ENCODE measurements around the gene PRDX1.

The PRDX1 gene

DNA sequence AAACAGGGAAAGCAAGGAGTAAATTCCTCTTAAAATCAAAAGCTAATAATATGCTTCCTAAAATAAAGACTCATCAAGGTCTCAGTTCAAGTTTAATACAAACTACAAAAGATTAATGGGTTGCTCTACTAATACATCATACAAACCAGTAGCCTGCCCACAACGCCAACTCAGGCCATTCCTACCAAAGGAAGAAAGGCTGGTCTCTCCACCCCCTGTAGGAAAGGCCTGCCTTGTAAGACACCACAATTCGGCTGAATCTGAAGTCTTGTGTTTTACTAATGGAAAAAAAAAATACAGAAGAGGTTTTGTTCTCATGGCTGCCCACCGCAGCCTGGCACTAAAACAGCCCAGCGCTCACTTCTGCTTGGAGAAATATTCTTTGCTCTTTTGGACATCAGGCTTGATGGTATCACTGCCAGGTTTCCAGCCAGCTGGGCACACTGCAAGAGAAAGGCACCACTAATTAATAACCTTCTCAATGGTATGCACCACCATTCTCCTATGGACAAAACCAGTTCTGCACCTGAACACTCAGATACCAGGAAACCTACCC, 10.6 kb downstream of the PRDX1 start:
- Histone ChIP-seq H3K36me3 (ENCODE audit: control insufficient read depth in 2 of 2, insufficient read depth in 1 of 2, low read length in 2 of 2) (peaks cover 35 to 89% of the 10 kb centered on the region in 2 experiments), H3K4me1 (ENCODE audit: control insufficient read depth, insufficient read depth, low read length) (no peaks in the 10 kb centered on the region), H3K27ac (ENCODE audit: extremely low read depth, low read depth, low read length) (no peak overlapping the region), H3K4me3 (ENCODE audit: low read depth, low read length) (no peak overlapping the region), H3K9me3 (ENCODE audit: control insufficient read depth, insufficient read depth, low read depth, low read length) (no peaks in the 10 kb centered on the region)
- TF ChIP-seq MYNN (tag by site-specific recombination; IDR thresholded peaks at IDR 0.05; ENCODE audit: borderline replicate concordance) = no peak
- TF ChIP-seq EGR2 (tag by site-specific recombination; IDR thresholded peaks at IDR 0.05; ENCODE audit: low read depth) = no peak
- TF ChIP-seq ZNF19 (tag by site-specific recombination; IDR thresholded peaks at IDR 0.05; ENCODE audit: low read depth) = no peak
- no peak for TF ChIP-seq ZNF335 (tag by site-specific recombination; conservative IDR thresholded peaks at IDR 0.05)
- TF ChIP-seq, protein P1, sequence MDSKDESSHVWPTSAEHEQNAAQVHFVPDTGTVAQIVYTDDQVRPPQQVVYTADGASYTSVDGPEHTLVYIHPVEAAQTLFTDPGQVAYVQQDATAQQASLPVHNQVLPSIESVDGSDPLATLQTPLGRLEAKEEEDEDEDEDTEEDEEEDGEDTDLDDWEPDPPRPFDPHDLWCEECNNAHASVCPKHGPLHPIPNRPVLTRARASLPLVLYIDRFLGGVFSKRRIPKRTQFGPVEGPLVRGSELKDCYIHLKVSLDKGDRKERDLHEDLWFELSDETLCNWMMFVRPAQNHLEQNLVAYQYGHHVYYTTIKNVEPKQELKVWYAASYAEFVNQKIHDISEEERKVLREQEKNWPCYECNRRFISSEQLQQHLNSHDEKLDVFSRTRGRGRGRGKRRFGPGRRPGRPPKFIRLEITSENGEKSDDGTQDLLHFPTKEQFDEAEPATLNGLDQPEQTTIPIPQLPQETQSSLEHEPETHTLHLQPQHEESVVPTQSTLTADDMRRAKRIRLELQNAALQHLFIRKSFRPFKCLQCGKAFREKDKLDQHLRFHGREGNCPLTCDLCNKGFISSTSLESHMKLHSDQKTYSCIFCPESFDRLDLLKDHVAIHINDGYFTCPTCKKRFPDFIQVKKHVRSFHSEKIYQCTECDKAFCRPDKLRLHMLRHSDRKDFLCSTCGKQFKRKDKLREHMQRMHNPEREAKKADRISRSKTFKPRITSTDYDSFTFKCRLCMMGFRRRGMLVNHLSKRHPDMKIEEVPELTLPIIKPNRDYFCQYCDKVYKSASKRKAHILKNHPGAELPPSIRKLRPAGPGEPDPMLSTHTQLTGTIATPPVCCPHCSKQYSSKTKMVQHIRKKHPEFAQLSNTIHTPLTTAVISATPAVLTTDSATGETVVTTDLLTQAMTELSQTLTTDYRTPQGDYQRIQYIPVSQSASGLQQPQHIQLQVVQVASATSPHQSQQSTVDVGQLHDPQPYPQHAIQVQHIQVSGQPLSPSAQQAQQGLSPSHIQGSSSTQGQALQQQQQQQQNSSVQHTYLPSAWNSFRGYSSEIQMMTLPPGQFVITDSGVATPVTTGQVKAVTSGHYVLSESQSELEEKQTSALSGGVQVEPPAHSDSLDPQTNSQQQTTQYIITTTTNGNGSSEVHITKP (tag by site-specific recombination; IDR thresholded peaks at IDR 0.05) = 0 out of 2 replicates have a peak, but pooled peaks have one; percentile 22
- 0 out of 2 replicates have a peak, but pooled peaks have one; percentile 29 for TF ChIP-seq SP7 (tag by site-specific recombination; IDR thresholded peaks at IDR 0.05)
- ChIA-PET POLR2A (interaction anchor here (1.5 to 7.0 kb wide), 6 partner anchors 10 to 171 kb away, joined by 3 to 66 read pairs (median 9); partner anchors contain the start of genes AKR1A1, CCDC163, MMACHC and MUTYH), CTCF (interaction anchor here (0.6 to 4.2 kb wide), 10 partner anchors 11 to 681 kb away, joined by 3 to 90 read pairs (median 6); partner anchors contain the start of genes CCDC163, MMACHC, MUTYH and PRDX1)

DNA sequence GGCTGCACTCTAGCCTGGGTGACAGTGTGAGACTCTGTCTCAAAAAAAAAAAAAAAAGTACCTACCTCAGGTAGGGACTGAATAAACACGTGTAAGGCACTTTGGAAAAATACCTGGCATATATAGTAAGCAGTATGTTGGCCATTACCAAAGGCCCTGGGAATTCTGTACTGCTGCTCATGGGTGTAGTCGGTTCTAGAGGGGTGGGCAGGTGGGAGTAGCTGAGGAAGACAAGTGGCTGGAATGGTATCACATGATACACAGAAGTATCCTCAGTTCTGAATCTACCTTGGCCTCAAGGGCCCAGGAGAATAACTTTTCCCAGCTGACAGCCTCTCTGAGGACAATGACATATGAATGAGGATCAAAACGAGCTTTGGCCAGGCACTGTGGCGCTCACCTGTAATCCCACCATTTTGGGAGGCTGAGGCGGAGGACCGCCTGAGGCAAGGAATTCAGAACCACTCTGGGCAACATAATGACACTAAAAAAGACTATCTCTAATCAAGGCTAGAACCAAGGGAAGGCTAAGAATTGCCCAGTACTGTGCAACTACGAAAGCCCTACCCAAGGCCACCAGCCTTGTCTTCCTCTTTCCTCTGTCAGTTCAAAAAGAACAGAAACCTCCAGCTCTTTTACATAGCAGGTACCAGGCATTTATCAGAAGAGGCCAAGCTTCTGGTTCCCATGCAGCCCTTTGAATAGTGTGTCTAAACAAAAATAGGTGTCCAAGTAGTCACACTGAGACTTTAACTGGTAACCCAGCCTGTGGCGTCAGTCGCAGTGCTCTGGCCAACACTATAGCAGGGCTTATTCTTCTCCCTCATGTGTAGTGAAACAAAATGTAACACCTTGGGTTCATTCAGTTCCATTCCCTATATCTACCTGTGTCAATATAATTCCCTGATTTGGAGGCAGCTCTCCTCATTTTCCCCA, 11.4 kb downstream of the PRDX1 start:
- ChIA-PET POLR2A (interaction anchor here (1.6 to 7.0 kb wide), 4 partner anchors 10 to 59 kb away, joined by 3 to 66 read pairs (median 13); partner anchors contain the start of genes AKR1A1, CCDC163, MMACHC and PRDX1), CTCF (interaction anchor here (0.6 to 4.2 kb wide), 4 partner anchors 10 to 93 kb away, joined by 4 to 90 read pairs (median 18); partner anchors contain the start of genes CCDC163, MMACHC and PRDX1)
- Histone ChIP-seq H3K4me1 (ENCODE audit: control insufficient read depth, insufficient read depth, low read length) (no peaks in the 10 kb centered on the region), H3K4me3 (ENCODE audit: low read depth, low read length) (no peak overlapping the region), H3K36me3 (ENCODE audit: control insufficient read depth in 2 of 2, insufficient read depth in 1 of 2, low read length in 2 of 2) (peaks cover 29 to 82% of the 10 kb centered on the region in 2 experiments), H3K9me3 (ENCODE audit: control insufficient read depth, insufficient read depth, low read depth, low read length) (no peaks in the 10 kb centered on the region), H3K27ac (ENCODE audit: extremely low read depth, low read depth, low read length) (no peak overlapping the region)
- TF ChIP-seq, protein P2, sequence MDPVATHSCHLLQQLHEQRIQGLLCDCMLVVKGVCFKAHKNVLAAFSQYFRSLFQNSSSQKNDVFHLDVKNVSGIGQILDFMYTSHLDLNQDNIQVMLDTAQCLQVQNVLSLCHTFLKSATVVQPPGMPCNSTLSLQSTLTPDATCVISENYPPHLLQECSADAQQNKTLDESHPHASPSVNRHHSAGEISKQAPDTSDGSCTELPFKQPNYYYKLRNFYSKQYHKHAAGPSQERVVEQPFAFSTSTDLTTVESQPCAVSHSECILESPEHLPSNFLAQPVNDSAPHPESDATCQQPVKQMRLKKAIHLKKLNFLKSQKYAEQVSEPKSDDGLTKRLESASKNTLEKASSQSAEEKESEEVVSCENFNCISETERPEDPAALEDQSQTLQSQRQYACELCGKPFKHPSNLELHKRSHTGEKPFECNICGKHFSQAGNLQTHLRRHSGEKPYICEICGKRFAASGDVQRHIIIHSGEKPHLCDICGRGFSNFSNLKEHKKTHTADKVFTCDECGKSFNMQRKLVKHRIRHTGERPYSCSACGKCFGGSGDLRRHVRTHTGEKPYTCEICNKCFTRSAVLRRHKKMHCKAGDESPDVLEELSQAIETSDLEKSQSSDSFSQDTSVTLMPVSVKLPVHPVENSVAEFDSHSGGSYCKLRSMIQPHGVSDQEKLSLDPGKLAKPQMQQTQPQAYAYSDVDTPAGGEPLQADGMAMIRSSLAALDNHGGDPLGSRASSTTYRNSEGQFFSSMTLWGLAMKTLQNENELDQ (tag by site-specific recombination; IDR thresholded peaks at IDR 0.05; ENCODE audit: low read depth) = no peak
- TF ChIP-seq ZNF394 (tag by site-specific recombination; IDR thresholded peaks at IDR 0.05; ENCODE audit: borderline replicate concordance) (0 out of 2 replicates have a peak, but pooled peaks have one; percentile 21), HOXC10 (CRISPR knock-in tag; IDR thresholded peaks at IDR 0.05) (no peak), ZXDB (tag by site-specific recombination; IDR thresholded peaks at IDR 0.05) (no peak), ZNF157 (tag by site-specific recombination; IDR thresholded peaks at IDR 0.05) (no peak)
- TF ChIP-seq, protein P3, sequence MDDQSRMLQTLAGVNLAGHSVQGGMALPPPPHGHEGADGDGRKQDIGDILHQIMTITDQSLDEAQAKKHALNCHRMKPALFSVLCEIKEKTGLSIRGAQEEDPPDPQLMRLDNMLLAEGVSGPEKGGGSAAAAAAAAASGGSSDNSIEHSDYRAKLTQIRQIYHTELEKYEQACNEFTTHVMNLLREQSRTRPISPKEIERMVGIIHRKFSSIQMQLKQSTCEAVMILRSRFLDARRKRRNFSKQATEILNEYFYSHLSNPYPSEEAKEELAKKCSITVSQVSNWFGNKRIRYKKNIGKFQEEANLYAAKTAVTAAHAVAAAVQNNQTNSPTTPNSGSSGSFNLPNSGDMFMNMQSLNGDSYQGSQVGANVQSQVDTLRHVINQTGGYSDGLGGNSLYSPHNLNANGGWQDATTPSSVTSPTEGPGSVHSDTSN (CRISPR knock-in tag; IDR thresholded peaks at IDR 0.05) = no peak
- TF ChIP-seq, protein P4, sequence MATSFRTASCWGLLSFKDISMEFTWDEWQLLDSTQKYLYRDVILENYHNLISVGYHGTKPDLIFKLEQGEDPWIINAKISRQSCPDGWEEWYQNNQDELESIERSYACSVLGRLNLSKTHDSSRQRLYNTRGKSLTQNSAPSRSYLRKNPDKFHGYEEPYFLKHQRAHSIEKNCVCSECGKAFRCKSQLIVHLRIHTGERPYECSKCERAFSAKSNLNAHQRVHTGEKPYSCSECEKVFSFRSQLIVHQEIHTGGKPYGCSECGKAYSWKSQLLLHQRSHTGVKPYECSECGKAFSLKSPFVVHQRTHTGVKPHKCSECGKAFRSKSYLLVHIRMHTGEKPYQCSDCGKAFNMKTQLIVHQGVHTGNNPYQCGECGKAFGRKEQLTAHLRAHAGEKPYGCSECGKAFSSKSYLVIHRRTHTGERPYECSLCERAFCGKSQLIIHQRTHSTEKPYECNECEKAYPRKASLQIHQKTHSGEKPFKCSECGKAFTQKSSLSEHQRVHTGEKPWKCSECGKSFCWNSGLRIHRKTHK (tag by site-specific recombination; IDR thresholded peaks at IDR 0.05) = no peak
- TF ChIP-seq, protein P5, sequence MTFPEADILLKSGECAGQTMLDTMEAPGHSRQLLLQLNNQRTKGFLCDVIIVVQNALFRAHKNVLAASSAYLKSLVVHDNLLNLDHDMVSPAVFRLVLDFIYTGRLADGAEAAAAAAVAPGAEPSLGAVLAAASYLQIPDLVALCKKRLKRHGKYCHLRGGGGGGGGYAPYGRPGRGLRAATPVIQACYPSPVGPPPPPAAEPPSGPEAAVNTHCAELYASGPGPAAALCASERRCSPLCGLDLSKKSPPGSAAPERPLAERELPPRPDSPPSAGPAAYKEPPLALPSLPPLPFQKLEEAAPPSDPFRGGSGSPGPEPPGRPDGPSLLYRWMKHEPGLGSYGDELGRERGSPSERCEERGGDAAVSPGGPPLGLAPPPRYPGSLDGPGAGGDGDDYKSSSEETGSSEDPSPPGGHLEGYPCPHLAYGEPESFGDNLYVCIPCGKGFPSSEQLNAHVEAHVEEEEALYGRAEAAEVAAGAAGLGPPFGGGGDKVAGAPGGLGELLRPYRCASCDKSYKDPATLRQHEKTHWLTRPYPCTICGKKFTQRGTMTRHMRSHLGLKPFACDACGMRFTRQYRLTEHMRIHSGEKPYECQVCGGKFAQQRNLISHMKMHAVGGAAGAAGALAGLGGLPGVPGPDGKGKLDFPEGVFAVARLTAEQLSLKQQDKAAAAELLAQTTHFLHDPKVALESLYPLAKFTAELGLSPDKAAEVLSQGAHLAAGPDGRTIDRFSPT (tag by site-specific recombination; IDR thresholded peaks at IDR 0.05) = no peak

Measured in HEK293 (cell line).